Left renal cortex interstitium (tissue), 4 donors: ENCODE data around the gene TAC4. TPM values are rescaled to one million over a fixed set of nuclear protein-coding genes. Genes with fewer than 3 reads are reported as not detected.
"Not testable (repeated sequence)": the region's sequence is repeated elsewhere in the genome, so short reads cannot be mapped to it uniquely, and the experiment has no call there.

Experiments used
- DNase-seq, 4 donors: peaks; one replicate each; pipeline ENCODE4 v3.0.0-alpha.2; 2013; ENCODE audit warnings: low read depth in 4 of 4, low spot score in 2 of 4, missing footprints in 1 of 4
- polyA plus RNA-seq, 4 donors: library from polyadenylated mRNA; unstranded; fragments of 120-200 nt; gene quantifications; one replicate each; pipeline ENCODE4 v1.2.1, GENCODE V29; 2013; ENCODE audit not compliant: insufficient read length in 4 of 4

Gene TAC4
- polyA plus RNA-seq, 4 donors: 0.96 to 1.1 TPM; not detected in 2

DNA sequence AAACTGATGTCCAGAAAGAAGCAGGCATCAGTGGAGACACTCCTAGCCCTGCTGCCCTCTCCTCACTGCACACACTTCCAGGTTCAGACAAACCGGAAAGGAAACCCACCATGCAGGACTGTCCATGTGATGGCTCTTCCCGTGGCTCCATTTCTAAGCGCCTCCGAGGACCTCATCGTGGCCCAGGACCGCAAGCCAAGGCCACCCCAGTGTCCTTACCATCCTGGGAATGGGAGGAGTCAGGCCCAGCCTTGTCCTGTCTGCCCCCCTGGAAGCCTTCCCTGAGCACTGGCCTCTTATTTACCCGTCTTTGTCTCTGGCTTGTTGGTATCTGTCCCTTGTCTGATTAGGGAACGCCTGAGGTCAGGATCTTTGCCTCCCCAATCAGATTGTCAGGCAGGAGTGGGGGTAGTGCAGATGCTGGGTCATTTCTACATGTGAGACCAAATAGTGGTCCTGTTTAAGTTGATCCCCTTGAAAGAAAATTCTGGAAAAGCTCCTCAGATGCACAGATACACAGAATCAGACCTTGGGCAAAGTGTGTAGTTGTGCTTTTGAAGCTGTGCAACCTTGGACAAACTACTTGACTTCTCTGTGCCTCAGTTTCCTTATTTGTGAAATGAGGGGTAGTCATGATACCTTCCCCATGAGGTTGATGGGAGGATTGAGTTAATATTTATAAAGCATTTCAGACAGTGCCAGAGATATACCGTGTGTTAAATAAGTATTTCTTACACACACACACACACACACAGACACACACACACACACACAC, 744 bp downstream of the TAC4 start:
- DNase-seq: no peak

DNA sequence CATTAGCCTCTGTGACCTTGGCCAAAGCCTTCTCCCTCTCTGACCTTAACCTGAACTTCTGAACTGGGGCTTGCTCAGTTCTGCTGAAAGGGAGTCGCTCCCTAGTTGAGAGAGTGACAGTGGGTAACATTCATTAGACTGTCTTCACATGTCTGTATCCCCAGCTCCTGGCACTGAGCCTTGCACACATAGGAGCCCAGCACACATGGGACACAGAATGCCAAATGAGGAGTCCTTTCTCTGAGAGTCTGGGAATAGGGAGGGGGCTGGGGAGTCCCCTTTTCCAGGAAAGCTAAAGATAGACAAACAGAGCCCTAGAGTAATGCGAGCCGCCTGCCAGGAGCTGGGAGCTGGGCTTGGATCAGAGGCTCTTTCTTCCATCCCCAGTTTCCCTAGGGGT, 2.5 kb downstream of the TAC4 start:
- DNase-seq: no peak

DNA sequence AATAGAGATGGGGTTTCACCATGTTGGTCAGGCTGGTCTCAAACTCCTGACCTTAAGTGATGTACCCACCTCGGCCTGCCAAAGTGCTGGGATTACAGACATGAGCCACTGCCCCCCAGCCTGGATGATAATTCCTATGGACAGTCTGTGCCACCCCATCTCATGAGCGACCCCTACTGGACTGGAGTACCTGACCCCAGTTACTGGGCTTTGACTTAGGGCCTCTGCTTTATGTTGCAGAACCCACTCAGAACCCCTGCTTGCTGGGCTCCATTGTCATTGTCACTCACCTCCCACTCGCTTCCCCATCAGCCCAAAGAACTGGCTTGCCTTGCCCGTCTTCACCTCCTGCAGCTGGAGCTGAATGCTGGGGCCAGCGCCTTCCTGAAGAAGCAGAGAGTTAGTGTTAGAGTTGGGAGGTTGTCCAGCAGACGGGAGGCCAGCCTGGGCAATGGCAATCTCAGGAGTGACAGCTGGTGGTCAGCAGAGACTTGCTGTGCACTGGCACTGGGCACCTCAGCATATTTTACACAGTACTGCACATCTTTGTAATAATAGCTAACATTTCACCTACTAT, 4.0 kb downstream of the TAC4 start:
- DNase-seq: no peak

DNA sequence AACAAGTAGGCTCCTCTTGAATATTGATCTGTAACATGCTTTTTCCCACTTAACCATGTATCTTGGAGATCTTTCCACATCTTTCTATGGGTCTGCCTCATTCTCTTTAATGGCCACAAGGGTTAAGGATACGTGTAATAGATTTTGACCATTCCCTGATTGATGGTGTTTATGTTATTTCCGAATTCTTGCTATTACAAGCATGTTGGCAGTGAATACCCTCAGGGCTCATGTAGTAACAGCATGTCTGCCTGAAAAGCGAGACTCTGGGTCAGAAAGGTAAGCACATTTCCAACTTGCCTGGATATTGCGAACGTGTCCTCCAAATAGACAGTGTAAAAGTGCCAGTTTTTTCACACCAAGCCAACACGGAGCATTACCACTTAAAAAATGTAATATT, 5.0 kb downstream of the TAC4 start:
- DNase-seq: no peak

DNA sequence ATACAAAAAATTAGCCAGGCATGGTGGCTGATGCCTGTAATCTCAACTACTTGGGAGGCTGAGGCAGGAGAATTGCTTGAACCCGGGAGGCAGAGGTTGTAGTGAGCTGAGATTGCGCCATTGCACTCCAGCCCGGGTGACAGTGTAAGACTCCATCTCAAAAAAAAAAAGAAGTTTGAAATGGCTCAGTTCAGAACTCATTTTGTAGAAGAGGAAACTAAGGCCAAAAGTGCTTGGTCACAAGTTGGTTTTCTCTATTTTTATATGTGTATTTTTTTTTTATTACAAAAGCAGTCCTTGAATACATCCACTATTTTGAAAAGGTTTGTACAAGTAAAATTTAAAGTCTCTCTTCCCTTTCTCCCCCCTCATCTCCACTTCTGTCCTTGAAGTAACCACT, 5.5 kb downstream of the TAC4 start:
- no peak for DNase-seq

DNA sequence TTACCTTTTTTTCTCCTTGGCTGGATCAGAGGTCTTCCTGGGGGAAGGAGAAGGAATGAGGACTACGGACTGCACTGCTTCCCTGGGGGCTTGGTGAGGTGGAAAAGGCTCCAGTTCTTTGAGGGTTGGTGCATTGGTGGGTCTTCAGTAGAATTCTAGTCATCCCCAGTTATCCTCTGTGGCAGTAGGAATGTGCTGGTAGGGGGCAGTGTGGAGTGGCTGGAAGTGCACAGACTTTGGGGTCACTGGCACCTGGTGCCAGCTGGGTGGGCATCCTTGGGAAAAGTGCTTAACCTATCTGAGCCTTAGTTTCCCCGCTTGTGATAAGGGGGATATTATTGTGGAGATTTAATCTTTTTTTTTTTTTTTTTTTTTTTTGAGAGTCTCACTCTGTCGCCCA, 6.3 kb downstream of the TAC4 start:
- no peak for DNase-seq

DNA sequence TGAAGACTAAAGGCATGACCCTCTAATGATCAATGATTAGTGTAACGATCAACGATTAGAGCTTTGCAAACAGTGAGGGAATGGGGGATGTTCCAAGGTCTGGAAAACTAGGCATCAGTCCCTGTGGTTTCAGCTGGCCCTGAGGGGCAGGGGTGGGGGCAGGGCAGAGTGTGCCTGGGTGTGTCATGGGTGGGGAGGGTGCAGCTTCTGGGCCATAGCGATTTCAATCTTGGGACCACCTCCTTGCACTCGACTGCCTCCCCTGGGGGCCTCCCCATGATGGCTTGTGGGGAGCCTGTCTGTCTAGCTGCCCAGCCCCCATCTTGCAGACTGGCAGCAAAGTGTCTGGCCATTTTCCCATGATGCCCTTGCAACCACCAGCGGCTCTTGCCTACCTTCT, 8.4 kb downstream of the TAC4 start:
- DNase-seq: no peak

DNA sequence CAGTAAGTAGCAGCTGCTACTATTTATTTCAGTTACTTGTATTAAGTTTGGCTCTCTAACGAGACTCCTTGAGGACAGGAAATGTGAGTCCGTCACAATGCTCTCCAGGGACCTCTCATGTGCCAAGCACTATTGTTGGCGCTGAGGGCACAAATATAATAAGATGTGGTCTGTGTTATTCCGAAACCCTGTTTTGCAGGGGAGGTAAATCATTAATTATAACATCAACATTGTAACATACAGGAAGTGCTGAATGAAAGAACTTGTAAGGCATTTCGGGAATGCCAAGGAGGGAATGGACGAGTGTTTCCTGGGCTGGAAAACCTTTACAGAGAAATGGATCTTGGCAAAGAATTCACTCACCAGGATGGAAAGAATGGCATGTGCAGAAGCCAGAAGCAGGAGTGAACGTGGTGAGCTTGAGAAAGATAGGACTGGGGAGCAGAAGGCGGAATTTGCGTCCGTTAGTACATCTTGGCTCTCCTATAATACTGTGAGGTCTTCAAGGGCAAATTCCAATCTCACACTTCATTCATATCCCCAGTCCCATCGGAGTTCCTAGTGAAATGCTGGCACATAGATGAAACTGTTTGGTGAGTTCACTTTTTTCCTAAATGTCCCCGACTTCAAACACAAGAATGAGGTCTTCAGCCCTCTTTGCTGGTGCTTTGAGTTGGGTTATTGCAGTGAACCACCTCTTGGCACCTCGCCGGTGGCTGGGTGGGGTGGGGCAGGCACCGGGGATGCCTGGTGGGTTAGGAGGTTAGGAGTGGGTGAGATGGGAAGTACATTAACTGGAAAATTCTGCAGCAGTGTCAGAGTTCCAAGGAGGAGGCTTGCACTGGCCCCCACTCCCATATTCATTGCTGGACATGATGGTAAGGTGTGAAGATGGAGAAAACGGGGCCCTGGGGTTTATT, 11.5 kb downstream of the TAC4 start:
- peak in 1 of 4 donors; percentile 37 for DNase-seq

DNA sequence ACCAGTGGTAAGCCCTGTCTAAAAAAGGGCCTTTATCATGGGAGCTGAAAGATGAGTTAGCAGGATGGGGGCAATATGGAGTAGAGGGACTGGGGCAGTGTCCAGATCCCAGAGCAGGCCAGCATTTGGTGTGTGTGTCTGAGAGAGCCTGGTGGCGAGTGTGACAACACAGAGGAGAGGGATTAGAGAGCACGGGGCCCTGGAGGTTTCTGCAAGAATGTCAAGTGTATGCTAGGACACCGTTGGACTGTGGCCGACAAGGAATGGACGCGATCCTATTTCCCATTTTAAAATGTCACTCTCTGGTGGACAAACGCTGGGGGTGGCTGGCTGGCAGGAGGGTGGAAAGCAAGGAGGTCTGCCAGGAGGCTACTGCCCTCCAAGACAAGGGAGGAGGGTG, 12.4 kb downstream of the TAC4 start:
- DNase-seq: no peak

DNA sequence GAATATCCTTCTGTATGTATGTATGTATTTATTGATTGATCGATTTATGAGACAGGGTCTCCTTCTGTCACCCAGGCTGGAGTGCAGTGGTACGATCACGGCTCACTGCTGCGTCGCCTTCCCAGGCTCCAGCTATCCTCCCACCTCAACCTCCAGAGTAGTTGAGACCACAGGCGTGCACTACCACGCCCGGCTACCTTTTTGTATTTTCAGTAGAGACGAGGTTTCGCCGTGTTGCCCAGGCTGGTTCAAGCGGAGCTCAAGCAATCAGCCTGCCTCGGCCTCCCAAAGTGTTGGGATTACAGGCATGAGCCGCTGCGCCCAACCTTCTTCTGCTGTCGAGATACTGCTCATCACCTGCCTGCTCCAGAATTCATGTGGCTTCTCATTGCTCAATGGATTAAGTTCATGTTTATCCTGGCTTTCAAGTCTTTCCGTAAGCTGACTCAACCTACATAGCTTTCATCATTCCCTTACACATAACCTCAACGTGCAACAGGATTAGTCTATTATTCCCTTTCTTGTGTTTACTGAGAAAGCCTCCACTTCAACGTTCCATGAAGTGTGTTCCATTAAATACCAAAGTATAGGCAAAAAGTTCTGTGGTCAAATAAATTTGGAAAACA, 13.6 kb downstream of the TAC4 start:
- no peak for DNase-seq

DNA sequence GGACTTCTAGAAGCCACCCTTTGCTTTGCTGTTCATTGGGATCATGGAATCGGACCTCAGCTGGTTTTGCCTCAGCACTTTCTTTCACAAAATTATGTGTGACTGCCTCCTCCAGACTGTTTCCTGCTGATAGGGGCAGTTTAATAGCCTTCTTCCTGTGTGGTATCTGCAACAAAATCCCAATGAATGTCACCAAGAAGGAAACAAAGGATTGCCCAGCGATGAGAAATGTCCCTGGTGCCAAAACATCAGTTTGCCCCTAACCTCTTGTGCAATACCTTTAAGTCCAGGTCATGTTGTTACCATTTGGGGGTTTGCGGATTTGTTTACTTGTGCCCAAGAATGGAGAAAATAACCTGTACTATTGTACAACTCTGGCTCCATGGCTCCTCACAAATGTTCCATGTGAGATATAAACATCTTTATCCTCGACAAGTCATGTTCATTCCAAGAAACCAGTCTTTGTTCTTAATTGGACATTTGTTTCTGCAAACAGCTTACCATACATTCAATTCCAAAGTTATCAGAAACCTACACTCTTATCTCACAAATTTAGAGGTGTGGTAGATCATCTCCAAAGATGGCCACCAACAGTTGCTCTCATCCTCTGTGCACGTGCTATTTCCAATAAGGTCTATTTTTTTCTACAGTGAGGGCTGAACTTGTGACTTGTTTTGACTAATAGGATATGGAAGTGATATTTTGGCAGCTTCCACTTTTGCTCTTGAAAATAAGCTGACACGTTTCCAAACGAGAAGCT, 14.8 kb downstream of the TAC4 start:
- DNase-seq: no peak

DNA sequence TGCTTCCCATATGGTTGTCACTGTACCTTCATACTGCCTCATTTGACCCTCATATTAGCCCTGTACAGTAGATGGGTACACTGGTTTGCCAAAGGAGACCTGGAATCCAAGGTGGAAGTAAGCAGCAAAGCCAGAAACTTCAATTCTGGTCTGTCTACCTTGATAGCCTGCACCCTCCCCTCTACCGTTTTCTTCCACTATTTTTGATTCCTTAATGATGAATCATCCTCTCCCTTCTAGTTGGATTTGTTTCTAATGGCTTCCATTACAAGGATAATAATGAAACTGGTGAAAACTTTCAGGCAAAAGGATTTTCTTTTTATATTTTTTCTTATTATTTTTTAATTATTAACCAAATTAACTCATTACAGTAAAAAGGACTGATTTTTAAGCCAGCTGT, 17.3 kb downstream of the TAC4 start:
- no peak for DNase-seq

DNA sequence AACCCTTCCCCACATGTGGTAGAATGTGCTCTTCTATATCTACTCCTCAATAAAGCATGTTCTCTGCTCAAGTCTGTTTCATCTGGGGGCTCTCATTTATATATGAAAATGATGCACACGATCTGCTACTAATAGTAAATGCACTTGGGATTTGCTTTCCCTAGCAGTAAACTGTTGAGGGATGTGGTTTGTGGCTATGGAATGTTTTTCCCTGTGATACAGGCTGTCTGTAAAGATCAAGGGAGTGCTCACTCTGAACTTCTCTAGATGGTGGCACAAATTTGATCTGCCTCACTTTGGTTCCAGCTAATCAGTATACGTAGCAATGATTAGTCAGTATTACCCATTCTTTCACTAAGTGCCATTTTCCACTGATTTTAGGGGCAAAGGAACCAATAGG, 18.8 kb downstream of the TAC4 start:
- no peak for DNase-seq

DNA sequence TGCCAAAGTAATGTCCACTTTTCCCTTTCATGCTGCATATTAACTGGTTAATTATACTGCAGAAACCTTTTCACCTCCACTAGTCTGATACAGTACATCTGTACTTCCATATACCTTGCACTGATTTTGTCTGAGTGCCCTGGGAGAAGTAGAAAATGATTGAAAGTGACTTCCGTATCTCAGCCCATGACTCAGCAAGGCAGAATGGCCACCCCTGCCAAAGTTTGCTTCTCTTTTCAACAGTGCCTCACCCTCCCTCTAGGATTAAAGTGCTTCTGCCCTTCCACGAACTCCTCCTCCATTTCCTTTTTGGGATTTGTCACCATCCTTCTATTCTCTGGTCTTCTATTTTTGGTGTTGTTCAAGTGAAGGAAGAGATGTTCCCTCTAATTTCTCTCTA, 19.5 kb downstream of the TAC4 start:
- not testable (repeated sequence) for DNase-seq

DNA sequence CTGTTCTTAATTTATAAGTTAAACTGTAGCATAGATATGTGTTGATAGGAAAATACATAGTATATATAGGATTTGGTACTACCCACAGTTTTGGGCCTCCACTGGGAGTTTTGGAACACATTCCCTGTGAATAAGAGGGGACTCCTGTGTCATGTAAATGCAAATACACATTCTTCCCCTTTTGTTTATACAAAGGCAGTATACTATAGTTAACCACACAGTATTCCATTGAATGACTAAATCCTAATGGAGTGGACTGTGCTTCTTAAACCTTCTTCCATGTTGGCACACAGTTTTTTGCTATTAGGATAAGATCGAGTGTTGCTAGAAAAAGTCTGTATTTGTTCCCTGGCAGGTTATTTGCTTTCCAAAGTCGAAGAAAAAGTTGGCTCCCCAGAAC, 22.2 kb downstream of the TAC4 start:
- DNase-seq: no peak

DNA sequence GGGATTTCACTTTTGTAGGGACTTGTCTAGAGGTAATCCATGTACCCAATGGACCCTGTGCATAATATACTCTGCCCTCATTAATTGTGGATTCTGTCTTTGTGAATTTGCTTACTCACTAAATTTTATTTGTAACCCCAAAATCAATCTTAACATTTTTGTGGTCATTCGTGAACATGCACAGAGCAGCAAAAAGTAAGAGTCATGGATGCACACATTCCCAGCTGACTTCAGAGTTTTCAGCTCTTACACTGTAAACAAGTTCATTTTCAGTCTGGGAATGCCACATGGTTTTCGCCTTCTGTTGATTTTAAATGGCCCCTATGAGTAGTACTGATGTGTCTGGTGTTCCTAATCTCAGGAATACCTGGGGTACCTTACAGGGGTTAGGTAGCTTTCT, 24.3 kb downstream of the TAC4 start:
- no peak for DNase-seq

DNA sequence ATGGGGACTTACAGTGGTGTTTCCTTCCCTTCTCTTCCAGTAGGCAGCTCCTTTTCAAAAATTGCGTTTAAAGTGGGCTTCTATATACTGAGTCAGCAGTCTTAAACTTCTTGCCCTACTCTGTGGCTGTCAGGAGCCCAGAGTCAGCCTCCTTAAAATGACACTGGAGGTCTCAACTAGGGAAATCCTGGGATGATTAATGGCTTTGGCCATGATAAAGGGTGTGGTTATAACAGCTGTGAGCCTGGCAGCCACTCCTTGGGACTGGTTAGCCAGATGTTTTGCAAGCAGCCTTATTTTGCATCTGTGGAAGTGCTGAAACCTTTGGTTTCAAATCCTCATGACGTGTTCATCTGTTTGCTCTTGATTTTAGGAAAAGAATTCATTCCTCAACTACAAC, 25.0 kb downstream of the TAC4 start:
- DNase-seq: no peak

DNA sequence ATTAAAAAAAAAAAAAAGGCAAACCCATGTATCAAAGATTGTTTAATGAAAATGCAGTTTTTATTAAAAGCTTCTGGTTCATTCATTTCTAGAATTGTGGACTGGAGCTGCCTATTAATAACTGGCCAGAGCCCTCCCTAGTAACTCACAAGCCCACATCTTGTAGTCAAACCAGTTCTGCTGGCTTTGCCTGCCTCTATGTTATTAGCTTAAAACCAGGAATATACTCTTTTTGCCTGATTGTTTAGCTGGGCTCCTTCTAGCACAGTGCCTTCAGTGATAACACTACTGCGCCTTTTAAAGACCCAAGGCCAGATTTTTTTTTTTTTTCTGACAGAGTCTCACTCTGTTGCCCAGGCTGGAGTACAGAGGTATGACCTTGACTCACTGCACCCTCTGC, 26.0 kb downstream of the TAC4 start:
- peak in 1 of 4 donors; percentile 6 for DNase-seq

DNA sequence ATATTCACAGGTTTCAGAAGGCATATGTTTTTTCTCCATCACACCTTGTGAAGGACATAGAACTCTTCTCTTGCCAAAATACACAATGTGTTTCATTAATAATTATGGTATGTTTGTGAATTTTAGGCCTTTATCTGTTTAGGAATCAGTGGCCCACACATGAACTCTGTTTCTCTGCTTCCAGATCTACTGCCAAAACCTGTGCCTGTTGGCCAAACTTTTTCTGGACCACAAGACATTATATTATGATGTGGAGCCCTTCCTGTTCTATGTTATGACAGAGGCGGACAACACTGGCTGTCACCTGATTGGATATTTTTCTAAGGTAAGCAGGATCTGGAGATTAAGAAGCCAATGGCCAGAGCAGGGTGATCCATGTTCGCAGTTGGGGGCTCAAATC, 26.4 kb downstream of the TAC4 start:
- no peak for DNase-seq

DNA sequence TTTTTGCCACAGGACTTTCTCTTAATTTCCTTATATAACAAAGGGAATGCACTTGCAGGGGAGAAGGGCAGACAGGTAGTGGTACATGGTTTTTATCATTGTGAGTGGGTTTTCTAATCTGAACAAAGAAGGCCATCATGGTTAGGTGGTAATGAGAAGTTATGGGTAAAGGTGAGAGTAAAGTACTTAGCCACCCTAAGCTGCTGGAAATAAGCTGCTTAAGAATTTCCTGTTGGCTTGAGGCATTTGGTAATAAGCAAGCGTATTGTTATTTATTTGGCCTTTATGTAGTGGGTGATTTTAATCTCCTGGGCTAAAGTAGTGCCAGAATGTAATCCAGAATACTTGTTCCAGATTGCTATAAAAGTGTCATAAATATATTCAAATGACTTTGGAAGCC, 27.1 kb downstream of the TAC4 start:
- no peak for DNase-seq
